Fibroblast of gingiva (primary cell): Measurements from ENCODE around the gene NKAIN2.
"Not testable (repeated sequence)": the region's sequence is repeated elsewhere in the genome, so short reads cannot be mapped to it uniquely, and the experiment has no call there.

Experiments
- DNase-seq: peaks from one replicate; pipeline ENCODE4 v3.0.0-alpha.2; 2011; ENCODE audit warnings: low read depth

Gene NKAIN2

DNA sequence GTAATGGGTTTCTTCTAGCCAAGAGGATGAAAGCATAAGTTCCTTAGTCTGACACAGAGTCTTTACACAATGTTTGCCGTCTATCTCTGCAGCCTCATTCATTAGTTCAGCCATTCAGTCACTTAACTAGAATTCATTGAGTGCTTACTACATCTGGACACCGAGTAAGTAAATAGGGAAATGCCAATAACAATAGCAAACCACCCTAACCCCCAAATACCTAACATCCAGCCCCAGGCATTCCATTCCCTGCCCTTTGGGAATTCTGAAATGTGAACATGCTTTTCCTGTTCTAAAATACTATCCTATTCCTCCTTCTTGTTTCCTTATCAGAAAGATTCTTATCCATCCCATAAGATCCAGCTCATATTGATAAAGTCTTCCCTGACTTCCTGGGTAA lies 881.0 kb downstream of the NKAIN2 start:
- no peak for DNase-seq

DNA sequence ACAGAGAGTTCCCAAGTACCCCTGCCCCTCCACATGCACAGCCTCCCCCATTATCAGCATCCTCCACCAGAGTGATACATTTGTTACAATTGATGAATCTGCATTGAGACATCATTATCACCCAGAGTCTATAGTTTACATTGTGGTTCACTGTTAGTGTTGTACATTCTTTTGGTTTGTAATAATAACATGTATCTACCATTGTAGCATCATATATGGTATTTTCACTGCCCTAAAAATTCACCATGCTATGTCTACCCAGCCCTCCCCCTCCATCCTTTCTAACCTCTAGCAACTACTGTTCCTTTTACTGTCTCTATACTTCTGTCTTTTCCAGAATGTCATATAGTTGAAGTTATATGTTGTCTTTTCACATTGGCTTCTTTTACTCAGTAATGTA lies 884.7 kb downstream of the NKAIN2 start:
- DNase-seq, result no peak

DNA sequence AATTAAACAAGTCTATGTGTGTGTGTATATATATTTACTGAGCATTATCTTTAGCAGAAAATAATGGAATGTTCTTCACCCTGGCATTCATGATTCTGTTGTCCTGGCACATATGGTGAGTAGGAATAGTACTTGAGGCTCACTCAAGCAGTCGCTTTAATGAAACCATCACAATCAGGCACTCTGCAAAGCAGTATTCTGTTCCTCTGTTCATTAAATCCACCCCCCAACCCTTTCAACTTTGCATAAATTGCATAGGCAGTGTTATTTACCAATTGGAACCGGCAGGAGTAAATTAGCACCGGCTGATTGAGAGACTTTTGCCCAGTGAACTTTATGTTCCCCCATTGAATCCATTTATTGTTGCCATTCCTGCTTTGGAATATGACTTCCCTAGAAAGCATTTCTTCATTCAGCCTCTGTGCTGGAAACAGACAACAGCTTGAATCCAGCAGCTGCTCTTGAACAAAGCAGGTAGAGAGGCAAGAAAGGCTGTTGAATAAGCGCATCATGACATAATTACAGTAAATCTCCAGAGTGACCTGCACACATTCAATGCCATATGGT lies 890.6 kb downstream of the NKAIN2 start:
- DNase-seq, result no peak

DNA sequence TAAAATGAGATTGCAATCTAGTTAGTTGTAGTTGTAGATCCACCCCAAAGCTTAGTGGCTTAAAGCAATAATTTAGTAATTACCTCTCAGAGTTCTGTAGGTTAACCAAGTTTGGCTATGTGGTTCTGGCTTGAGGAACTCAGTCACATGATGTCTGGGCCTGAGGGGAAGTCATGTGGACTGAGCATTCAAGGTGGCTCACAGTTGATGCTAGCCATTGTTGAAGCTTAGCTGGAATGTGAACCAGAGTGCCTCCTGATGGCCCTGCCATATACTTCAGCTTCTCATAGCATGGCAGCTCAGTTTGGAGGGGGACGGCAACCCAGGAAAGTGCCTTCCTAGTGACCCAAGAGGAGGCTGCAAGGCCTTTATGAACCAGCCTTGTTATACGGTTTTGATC lies 895.4 kb downstream of the NKAIN2 start:
- no peak for DNase-seq

DNA sequence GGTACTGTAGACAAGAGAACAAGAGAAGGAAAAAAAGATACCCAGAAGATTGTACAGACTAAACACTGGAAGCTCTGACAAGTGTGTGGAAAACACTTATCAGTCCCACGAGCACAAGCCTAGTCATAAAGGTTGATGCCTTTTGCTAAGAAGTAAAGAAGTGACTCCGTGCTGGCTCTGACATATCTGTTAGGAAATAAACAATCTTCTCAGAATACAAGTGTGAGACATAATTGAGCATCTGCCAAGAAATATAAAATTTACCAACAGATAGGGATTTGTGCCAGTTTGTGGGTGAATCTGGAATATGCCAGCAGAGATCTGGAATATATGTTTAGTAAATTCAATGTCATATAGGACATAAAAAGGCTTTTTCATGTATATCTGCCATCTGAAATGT lies 899.9 kb downstream of the NKAIN2 start:
- DNase-seq, result no peak

DNA sequence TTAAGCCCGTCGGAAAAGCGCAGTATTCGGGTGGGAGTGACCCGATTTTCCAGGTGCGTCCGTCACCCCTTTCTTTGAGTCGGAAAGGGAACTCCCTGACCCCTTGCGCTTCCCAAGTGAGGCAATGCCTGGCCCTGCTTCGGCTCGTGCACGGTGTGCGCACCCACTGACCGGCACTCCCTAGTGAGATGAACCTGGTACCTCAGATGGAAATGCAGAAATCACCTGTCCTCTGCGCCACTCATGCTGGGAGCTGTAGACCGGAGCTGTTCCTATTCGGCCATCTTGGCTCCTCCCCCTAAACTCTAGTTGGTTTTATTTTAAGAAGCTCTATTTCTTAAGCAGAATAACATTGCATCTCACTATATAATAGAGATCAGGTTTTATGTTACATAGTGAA lies 908.9 kb downstream of the NKAIN2 start:
- DNase-seq, result not testable (repeated sequence)

DNA sequence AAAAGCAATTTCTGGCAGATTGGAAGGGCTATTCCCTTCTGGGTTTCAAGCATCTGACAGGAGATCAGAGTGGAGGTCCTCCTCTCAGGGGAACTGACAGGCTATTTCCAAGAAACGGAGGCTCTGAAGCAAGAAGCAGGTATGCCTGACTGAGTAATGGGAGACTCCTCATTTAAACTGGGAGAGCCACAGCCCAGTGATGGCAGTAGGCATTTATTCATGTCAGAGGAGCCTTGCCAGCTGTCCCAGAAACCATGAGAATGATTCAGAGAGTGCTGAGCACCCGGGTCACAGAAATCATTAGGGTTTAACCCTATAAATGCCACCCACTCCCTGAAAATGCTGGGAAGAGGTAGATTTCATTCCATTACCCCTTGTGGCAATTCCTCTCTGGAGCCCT lies 911.1 kb downstream of the NKAIN2 start:
- DNase-seq, result no peak

DNA sequence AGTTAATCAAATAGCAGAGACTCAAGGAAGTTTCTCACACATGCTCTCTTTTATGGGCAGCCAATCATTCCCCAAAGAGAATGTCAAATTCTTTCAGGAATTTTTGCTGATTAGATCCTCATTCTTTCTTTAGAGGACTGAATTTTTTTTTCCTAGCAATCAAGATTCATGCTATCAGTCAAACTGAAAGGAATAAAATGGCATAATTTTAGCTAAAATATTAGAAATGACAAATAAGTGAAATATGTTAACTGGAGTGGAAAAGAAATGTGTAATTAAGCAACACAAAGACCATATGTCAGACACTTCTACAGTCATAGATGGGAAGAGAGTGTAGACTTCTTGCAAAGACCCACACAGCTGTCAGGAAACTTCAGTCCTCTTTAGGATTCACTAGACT lies 916.2 kb downstream of the NKAIN2 start:
- no peak for DNase-seq

DNA sequence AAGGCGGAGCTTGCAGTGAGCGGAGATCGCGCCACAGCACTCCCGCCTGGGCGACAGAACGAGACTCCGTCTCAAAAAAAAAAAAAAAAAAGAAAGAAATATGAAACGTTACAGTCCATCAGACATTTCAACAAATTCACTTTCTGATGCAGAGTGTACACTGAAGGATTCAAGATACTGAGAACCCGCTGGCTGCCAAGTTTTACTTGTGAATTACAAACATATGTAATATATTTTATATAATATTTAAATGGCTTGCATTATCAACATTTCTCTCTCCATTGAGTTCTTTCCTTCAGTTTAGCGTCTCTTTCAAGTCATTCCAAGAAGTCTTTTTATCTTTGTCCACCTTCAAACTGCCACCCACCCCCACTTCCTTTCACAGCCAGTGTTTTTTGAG lies 917.7 kb downstream of the NKAIN2 start:
- no peak for DNase-seq

DNA sequence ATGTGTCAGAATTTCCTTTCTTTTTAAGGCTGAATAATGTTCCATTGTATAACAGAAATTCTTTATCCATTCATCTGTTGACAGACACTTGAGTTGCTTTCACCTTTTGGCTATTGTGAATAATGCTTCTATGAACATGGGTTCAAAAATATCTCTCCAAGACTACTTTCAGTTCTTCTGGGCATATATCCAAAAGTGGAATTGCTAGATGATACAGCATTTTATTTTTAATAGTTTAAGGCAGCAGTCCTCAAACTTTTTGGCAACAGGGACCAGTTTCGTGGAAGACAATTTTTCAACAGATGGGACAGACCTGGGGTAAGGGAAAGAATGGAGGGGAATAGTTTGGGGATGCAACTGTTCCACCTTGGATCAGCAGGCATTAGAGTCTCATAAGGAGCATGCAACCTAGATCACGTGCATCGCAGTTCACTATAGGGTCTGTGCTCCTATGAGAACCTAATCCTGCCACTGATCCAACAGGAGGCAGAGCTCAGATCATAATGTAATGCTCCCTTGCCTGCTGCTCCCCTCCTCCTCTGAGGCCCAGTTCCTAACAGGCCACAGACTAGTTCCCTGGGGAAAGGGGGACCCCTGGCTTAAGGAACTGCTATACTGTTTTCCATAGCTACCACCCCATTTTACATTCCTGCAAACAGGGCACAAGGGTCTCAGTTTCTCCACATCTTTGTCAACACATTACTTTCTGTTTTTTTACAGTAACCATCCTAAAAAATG lies 918.6 kb downstream of the NKAIN2 start:
- no peak for DNase-seq

DNA sequence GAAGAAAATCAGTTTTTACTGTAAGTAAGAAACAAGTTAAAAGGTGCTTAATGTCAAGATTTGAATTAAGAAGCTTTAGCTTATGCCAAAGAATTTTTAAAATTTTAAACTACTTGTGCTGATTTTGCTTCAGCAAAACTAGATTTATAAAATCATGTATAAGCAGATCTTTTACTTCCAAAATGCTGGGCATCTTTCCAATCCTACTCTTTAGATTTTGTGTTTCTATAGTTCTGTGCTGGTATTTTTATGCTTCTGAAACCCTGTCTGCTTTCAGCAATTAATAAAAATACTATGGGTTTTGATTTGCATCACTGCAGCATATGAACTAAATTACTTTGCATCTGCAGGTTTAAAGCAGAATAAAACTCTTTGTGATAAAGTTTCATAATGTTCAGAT lies 920.0 kb downstream of the NKAIN2 start:
- no peak for DNase-seq

DNA sequence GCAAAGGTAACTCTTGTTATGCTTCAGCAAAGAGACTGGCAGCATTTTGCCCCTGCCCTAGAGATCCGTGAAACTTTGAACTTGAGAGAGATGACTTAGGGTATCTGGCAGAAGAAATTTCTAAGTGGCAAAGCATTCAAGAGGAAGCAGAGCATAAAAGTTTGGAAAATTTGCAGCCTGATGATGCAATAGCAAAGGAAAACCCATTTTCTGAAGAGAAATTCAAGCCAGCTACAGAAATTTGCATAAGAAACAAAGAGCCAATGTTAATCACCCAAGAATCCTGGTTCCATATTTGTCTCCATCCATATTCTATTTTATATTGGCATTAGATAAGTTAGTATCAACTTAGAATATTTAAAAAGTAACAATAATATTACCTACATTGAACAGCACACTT lies 934.1 kb downstream of the NKAIN2 start:
- DNase-seq, result not testable (repeated sequence)

DNA sequence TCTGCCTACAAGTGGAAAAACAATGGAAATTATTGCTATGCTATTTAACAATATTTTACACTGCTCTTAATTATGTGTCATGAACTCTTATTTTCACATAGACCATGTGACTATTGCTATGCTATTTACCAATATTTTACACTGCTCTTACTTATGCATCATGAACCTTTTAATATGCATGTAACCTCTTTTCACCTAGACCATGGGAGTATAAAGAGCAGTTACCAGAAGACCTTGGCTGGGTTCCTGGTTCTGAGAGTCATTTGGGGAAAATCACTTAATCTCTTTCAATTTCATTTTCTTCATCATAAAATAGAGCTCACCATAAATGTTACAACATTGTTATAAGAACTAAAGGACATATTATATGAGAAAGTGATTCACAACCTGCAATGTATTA lies 934.8 kb downstream of the NKAIN2 start:
- no peak for DNase-seq

DNA sequence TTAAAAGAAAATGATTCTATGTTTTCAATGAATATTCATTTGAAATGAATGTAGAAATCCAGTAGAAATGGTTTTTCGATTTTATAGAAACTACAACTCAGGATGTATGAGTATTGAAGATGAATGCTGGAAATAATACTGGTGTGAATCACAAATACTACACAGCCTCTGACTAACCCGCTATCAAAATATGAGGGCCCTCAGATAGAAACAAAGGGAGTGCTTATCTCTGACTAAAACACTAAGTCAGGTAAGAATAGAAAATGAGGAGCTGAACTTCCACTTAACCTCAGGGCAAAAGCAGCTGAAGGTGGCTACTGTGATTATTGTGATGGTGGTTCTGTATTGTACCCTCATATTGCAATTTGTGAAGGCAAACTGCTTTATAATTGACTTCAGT lies 937.7 kb downstream of the NKAIN2 start:
- DNase-seq, result no peak

DNA sequence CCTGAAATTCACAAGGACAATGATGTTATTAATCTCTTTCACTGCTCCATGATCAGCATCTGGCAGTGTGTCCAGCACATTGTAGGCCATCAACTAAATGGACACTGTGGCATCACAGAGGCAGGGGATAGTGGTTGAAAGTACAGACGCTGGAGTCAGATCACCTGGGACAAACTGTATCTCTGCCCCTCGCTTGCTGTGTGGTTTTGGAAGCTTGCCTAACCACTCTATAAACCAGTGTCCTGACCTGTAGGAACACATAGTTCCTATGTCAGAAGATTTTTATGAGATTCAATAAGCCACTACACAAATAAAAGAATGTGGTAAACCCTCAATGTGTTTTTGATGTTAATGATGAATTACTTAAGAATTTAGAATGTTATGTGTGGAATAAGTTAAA lies 939.3 kb downstream of the NKAIN2 start:
- DNase-seq, result no peak

DNA sequence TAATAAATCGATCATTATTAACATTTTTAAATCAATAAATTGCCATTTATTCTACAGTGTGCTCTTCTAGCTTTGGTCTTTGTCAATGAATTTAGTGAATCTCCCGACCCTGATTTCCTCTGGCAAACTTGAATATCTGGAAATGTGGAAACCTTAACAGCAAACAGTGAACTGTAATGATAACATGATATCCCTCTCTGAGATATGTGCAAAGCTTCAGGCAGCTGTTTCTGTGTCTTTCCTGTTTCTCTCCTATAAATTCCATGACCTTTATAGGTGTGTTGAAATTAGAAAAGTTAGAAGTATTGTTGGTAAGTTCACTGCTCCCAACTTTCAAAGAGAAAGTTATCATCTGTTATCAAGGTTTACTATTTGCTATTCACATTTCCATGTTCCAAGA lies 939.8 kb downstream of the NKAIN2 start:
- DNase-seq, result no peak

DNA sequence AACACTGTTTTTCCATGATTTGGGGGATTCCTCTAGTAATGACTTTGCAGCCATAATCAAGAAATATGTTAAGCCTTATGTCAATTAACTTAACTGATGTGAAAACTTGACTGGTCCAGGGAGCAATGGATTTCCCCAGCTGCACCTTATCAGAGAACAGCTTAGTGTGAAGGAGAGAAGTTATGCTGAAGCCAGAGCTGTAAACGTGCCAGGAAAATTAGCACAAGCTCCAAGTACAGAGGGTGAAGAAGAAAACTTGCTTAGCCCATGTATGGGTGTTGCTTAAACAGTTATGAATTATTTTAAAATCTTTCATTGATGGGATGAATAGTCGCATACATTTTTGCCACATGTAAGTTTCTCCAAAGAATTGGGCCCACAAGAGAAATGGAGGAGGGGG lies 943.7 kb downstream of the NKAIN2 start:
- no peak for DNase-seq

DNA sequence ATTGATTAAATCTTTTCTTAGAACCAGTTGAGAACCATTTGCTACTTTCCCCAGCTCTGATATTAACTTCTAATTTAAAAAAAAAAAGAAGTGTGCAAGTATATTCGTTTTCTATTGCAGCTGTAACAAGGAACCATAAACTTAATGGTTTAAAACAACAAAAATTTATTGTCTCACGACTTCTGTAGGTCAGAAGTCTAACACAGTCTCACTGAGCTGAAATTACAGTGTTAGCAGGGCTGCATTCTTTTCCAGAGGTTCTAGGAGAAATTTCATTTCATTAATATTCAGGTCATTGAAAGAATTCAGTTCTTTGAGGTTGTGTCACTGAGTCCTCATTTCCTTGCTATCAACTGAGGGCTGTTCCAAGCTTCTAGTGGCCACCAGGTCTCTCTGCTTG lies 945.1 kb downstream of the NKAIN2 start:
- no peak for DNase-seq

DNA sequence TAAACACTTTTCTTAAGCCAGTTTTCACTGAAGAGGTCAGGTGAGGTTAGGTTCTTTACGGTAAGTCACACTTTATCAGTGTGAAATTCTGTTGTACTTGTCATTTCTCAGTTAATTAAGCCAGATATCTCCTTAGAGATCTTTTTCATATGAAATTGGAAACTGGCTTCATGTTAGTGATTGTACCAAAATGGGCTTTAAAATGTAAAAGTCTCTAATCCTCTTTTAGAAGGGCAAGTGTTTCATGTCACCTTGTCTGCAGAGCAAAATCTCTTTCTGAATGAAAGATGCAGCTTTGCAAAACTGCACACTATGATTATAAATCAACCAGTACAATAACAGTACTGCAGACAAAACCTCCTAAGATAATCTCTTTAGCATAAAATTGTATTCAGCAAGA lies 949.3 kb downstream of the NKAIN2 start:
- DNase-seq, result no peak

DNA sequence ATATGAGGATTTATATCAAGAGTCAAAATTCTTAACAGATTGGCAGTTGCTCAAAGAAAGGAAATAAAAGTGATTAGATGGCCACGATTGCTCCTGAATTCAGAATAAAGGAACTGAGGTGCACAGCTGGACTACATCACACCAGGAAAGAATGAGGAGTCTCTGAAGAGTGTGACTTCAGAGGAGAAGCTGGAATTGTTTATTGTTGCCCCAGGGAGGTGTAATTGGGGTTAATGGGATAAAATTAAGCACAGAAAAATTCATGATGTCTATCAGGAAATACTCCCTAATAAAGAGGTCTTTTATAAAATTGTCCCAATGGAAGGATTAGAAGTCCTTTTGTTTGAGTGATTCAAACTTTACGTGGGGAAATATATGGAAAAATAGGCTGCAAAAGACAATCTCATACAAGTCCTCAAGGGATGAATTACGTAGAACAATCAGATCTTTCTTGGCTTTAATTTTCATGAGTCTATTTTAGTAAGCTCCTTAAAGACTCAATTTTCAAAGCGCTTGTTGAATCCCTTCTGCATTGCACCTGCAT lies 950.0 kb downstream of the NKAIN2 start:
- DNase-seq, result no peak

DNA sequence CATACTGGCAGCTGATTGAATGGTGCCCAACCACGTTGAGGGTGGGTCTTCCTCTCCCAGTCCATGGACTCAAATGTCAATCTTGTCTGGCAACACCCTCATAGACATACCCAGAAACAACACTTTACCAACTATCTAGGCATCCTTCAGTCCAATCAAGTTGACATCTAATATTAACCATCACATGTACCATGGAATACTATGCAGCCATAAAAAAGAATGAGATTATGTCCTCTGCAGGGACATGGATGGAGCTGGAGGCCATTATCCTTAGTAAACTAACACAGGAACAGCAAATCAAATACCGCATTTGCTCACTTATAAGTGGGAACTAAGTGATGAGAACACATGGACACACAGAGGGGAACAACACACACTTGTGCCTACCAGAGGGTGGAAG lies 951.7 kb downstream of the NKAIN2 start:
- DNase-seq, result no peak

DNA sequence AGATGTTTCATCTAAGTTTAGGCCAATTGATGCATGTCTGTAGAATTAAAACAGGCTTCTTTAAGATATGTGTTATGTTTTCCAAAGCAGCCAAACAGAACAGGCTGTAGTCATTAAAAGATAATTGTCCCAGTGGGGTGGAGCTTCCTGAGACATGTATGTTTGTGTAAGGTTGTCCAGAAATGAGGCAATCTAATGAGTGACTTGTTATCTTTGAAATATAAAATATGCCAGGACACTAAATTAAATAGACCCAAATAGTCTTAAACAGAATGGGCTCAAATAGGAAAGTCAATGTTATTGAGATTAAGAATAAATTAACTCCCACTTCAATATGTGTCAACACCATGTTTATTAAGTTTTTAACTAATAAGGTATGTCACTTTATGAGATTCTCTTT lies 953.9 kb downstream of the NKAIN2 start:
- no peak for DNase-seq

DNA sequence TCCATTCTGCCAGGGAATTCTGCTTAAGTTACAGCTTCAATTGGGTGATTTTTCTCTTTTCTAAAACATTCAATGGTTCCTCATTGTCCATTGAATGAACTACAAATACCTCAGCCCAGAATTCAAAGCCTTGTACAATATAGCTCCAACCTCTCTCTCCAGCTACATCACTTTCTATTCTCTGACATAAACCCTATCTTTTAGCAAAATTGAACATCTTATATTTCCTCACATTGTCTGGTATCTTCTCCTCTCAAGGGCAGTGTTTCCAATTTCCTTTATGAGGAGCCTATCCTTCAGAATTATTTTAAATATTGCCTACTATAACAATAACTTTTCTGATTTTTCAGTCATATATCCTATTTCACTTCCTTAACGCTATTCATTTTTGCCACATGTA lies 955.0 kb downstream of the NKAIN2 start:
- no peak for DNase-seq

DNA sequence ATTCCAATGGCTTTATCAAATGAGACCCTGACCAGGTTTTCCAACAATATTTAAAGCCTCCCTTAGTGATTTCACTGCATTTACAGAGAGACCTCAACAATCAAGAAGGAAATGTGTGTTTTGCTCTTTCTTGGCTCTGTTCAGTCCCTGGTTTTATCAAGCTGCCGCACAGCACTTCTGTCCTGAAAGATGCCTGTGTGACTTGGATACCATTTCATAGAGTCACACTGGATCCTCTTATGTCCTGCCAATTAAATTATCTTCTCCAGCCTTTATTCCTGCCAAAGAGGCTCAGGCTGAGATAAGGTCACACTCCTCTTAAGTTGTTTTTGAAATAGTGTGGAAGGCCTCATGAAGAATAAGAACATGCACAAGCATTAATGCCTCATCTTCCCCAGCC lies 961.6 kb downstream of the NKAIN2 start:
- DNase-seq, result no peak
